H9 (cell line): ENCODE measurements around the gene DEUP1. TPM values are rescaled to one million over a fixed set of nuclear protein-coding genes. Genes with fewer than 3 reads are reported as not detected.

Source experiments
- DNase-seq: peaks from one replicate; pipeline ENCODE4 v3.0.0-alpha.2; 2017
- H2AFZ ChIP-seq: one replicate; pipeline ENCODE4 v1.6.1; 2013; ENCODE audit warnings: mild to moderate bottlenecking, low read length, control low read depth, moderate library complexity
- H2AK5ac ChIP-seq: 2 replicates; pipeline ENCODE4 v1.6.1; 2013; ENCODE audit warnings: low read length, control low read depth, mixed read lengths; ENCODE audit not compliant: insufficient read length
- H2BK120ac ChIP-seq: one replicate; pipeline ENCODE4 v1.6.1; 2013; ENCODE audit warnings: low read depth, mild to moderate bottlenecking, low read length, control low read depth, inconsistent platforms; ENCODE audit not compliant: poor library complexity, severe bottlenecking
- H2BK12ac ChIP-seq: 2 replicates; pipeline ENCODE4 v1.6.1; 2013; ENCODE audit warnings: low read length, control low read depth, mixed read lengths, low read depth; ENCODE audit not compliant: insufficient read length
- H2BK15ac ChIP-seq: 2 replicates; pipeline ENCODE4 v1.6.1; 2013; ENCODE audit warnings: low read depth, low read length, control low read depth
- H2BK20ac ChIP-seq: one replicate; pipeline ENCODE4 v1.6.1; 2013; ENCODE audit warnings: low read depth, mild to moderate bottlenecking, low read length, control low read depth, inconsistent platforms; ENCODE audit not compliant: poor library complexity, severe bottlenecking
- H2BK5ac ChIP-seq: 2 replicates; pipeline ENCODE4 v1.6.1; 2013; ENCODE audit warnings: low read length, control low read depth, mixed read lengths; ENCODE audit not compliant: insufficient read length
- H3K14ac ChIP-seq: 2 replicates; pipeline ENCODE4 v1.6.1; 2013; ENCODE audit warnings: low read length, control low read depth; ENCODE audit not compliant: insufficient read depth
- H3K18ac ChIP-seq: 2 replicates; pipeline ENCODE4 v1.6.1; 2013; ENCODE audit warnings: low read depth, mild to moderate bottlenecking, mixed read lengths, low read length, control low read depth; ENCODE audit not compliant: insufficient read length
- H3K23ac ChIP-seq: 2 replicates; pipeline ENCODE4 v1.6.1; 2013; ENCODE audit warnings: low read length, control low read depth, mixed read lengths, low read depth; ENCODE audit not compliant: insufficient read length
- H3K23me2 ChIP-seq: 2 replicates; pipeline ENCODE4 v1.6.1; 2013; ENCODE audit warnings: low read depth, mild to moderate bottlenecking, mixed read lengths, low read length, control low read depth; ENCODE audit not compliant: insufficient read length, poor library complexity, severe bottlenecking
- H3K27ac ChIP-seq: 2 replicates; pipeline ENCODE4 v1.5.1; 2013; ENCODE audit warnings: low read length, control low read depth, mixed read lengths, low read depth; ENCODE audit not compliant: insufficient read length
- H3K27me3 ChIP-seq: 2 replicates; pipeline ENCODE4 v1.6.1; 2013; ENCODE audit warnings: low read length, control low read depth, inconsistent platforms; ENCODE audit not compliant: insufficient read depth
- H3K4ac ChIP-seq: 2 replicates; pipeline ENCODE4 v1.6.1; 2013; ENCODE audit warnings: low read depth, mild to moderate bottlenecking, control low read depth, inconsistent platforms, low read length, moderate library complexity
- H3K4me1 ChIP-seq: 2 replicates; pipeline ENCODE4 v1.6.1; 2013; ENCODE audit warnings: low read length, control low read depth, inconsistent platforms; ENCODE audit not compliant: insufficient read depth
- H3K4me2 ChIP-seq: 2 replicates; pipeline ENCODE4 v1.6.1; 2013; ENCODE audit warnings: low read length, control low read depth, mixed read lengths; ENCODE audit not compliant: insufficient read length, insufficient read depth
- H3K56ac ChIP-seq: 2 replicates; pipeline ENCODE4 v1.6.1; 2013; ENCODE audit warnings: low read depth, mild to moderate bottlenecking, mixed read lengths, low read length, control low read depth; ENCODE audit not compliant: insufficient read length
- H3K79me1 ChIP-seq: 2 replicates; pipeline ENCODE4 v1.6.1; 2013; ENCODE audit warnings: low read depth, mild to moderate bottlenecking, moderate library complexity, low read length, control low read depth, inconsistent platforms; ENCODE audit not compliant: insufficient read depth, poor library complexity, severe bottlenecking
- H3K79me2 ChIP-seq: 2 replicates; pipeline ENCODE4 v1.6.1; 2013; ENCODE audit warnings: low read length, control low read depth, inconsistent platforms; ENCODE audit not compliant: insufficient read depth
- H3K9ac ChIP-seq: 2 replicates; pipeline ENCODE4 v1.6.1; 2013; ENCODE audit warnings: low read length, control low read depth, mixed read lengths; ENCODE audit not compliant: insufficient read length; ENCODE audit errors: extremely low read depth
- H3K9me3 ChIP-seq: one replicate; pipeline ENCODE4 v1.6.1; 2013; ENCODE audit warnings: low read depth, low read length, inconsistent platforms; ENCODE audit not compliant: control insufficient read depth
- H3T11ph ChIP-seq: one replicate; pipeline ENCODE4 v1.6.1; 2013; ENCODE audit warnings: mild to moderate bottlenecking, low read length, control low read depth, inconsistent platforms
- H4K20me1 ChIP-seq: one replicate; pipeline ENCODE4 v1.6.1; 2013; ENCODE audit not compliant: control insufficient read depth, insufficient read length, insufficient read depth
- H4K5ac ChIP-seq: 2 replicates; pipeline ENCODE4 v1.6.1; 2013; ENCODE audit warnings: low read depth, mild to moderate bottlenecking, mixed read lengths, low read length, control low read depth; ENCODE audit not compliant: insufficient read length
- H4K8ac ChIP-seq: replicated peaks from 2 replicates; pipeline ENCODE4 v1.6.1; 2013; ENCODE audit warnings: low read length, control low read depth, mixed read lengths, low read depth; ENCODE audit not compliant: insufficient read length
- H4K91ac ChIP-seq: 2 replicates; pipeline ENCODE4 v1.6.1; 2013; ENCODE audit warnings: low read depth, mild to moderate bottlenecking, moderate library complexity, mixed read lengths, low read length, control low read depth; ENCODE audit not compliant: insufficient read length
- H3K27ac Mint-ChIP-seq, 3 experiments: 2 replicates in 2 of 3; 3 replicates in 1 of 3; pipeline ENCODE4 v1.8.0; 2020 to 2021; ENCODE audit warnings: mixed read lengths in 3 of 3, mild to moderate bottlenecking in 1 of 3, moderate library complexity in 1 of 3
- H3K27me3 Mint-ChIP-seq: 2 replicates; pipeline ENCODE4 v1.8.0; 2021; ENCODE audit warnings: low read depth, mild to moderate bottlenecking, moderate library complexity, mixed read lengths
- H3K36me3 Mint-ChIP-seq, 3 experiments: 2 replicates in 2 of 3; 3 replicates in 1 of 3; pipeline ENCODE4 v1.8.0; 2020 to 2021; ENCODE audit warnings: low read depth in 3 of 3, mixed read lengths in 3 of 3; ENCODE audit not compliant: insufficient read depth in 1 of 3
- H3K4me1 Mint-ChIP-seq, 2 experiments: 2 replicates each; pipeline ENCODE4 v1.8.0; 2020; ENCODE audit warnings: mixed read lengths in 2 of 2
- H3K4me3 Mint-ChIP-seq, 2 experiments: 2 replicates in 1 of 2; 3 replicates in 1 of 2; pipeline ENCODE4 v1.8.0; 2020 to 2021; ENCODE audit warnings: mild to moderate bottlenecking in 2 of 2, mixed read lengths in 2 of 2, moderate library complexity in 1 of 2
- H3K9me3 Mint-ChIP-seq, 2 experiments: 2 replicates in 1 of 2; 3 replicates in 1 of 2; pipeline ENCODE4 v1.8.0; 2020; ENCODE audit warnings: mild to moderate bottlenecking in 2 of 2, mixed read lengths in 2 of 2, moderate library complexity in 1 of 2
- CTCF ChIP-seq: fragments of 200-600 bp; sonication (generic); conservative IDR thresholded peaks from 3 replicates; pipeline ENCODE4 v1.8.0; 2021; ENCODE audit warnings: antibody characterized with exemption, mild to moderate bottlenecking
- WGBS: extraction: QIAGEN DNeasy Blood & Tissue Kit; methylation state at CpG from one replicate; pipeline ENCODE4 v1.1.7; 2013; ENCODE audit warnings: missing lambda C conversion rate, low lambda C conversion rate, mixed read lengths; ENCODE audit not compliant: insufficient read length; ENCODE audit errors: extremely low coverage; 5-methylcytosine and 5-hydroxymethylcytosine counted together
- total RNA-seq: library from RNA; stranded (reverse); gene quantifications from 2 replicates; pipeline ENCODE4 v1.2.1, GENCODE V29; 2021

Gene DEUP1
- total RNA-seq, 1 experiment from 2014 or later, result 0.22 TPM

DNA sequence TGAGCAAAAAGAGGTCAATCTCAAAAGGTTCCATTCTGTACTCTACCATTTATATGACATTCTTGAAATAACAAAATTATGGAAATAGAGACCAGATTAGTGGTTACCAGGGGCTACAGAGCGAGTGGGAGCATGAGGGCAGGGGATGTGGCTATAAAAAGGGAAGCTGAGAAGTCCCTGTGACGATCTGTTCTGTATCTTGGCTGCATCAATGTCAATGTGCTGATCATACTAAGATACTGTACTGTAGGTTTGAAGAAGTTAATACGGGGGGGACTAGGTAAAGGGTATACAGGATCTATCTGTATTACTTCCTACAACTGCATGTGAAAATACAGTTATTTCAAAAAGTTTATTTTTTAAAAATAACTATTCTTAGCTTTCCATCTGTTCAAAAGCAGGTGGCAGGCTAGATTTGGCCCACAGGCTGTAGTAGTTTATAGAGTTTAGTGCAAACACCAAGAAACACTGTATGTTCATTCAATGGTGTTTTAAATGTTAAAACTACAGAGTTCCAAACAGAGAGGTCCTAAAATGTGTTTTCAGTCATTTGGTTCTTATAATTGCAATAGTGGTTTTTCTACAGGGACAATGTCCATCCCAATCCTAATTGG lies 134.5 kb downstream of the DEUP1 start:
- no peaks in the 10 kb centered on the region; a peak in 1 of 7 replicates for H3K36me3 Mint-ChIP-seq
- no peaks in the 10 kb centered on the region for H4K20me1 ChIP-seq
- H3K14ac ChIP-seq, result no peak overlapping the region
- no peak overlapping the region for H3K4me3 Mint-ChIP-seq
- no peak overlapping the region for H2AK5ac ChIP-seq
- no peak overlapping the region for H3T11ph ChIP-seq
- H3K56ac ChIP-seq, result no peak overlapping the region
- no peaks in the 10 kb centered on the region for H3K4me1 ChIP-seq
- H2BK12ac ChIP-seq, result no peak overlapping the region
- TF ChIP-seq CTCF, result no peak
- no peak overlapping the region for H4K5ac ChIP-seq
- H3K27me3 Mint-ChIP-seq, result no peaks in the 10 kb centered on the region; the same call in 1 of the 2 replicates
- no peak overlapping the region for H2BK20ac ChIP-seq
- no peak overlapping the region for H3K4me2 ChIP-seq
- H3K27ac Mint-ChIP-seq, result no peak overlapping the region
- H3K79me2 ChIP-seq, result no peaks in the 10 kb centered on the region
- no peak overlapping the region for H3K9ac ChIP-seq
- H3K18ac ChIP-seq, result no peak overlapping the region
- no peak overlapping the region for H2BK120ac ChIP-seq
- DNase-seq, result no peak
- no CpG with 5 or more reads among the region's 3 CpGs for WGBS
- no peaks in the 10 kb centered on the region for H3K23me2 ChIP-seq
- no peak overlapping the region for H2BK15ac ChIP-seq
- no peaks in the 10 kb centered on the region for H3K9me3 ChIP-seq
- H3K27ac ChIP-seq, result no peak overlapping the region
- H3K27me3 ChIP-seq, result no peaks in the 10 kb centered on the region
- H3K9me3 Mint-ChIP-seq, result peaks cover 5 to 11% of the 10 kb centered on the region in 2 experiments; a peak in 4 of 5 replicates
- H4K91ac ChIP-seq, result no peak overlapping the region
- H3K4ac ChIP-seq, result no peak overlapping the region
- H3K23ac ChIP-seq, result no peak overlapping the region
- no peak overlapping the region for H2AFZ ChIP-seq
- no peak overlapping the region for H2BK5ac ChIP-seq
- H3K4me1 Mint-ChIP-seq, result peaks cover 5% of the 10 kb centered on the region in 2 experiments; a peak in 3 of 4 replicates
- H4K8ac ChIP-seq, result no peak overlapping the region
- H3K79me1 ChIP-seq, result no peaks in the 10 kb centered on the region
